Epithelial cell of prostate (primary cell): ENCODE data around the gene KIDINS220.
A peak's percentile ranks its signal among the peaks of the same experiment; 100 is the strongest.

ENCODE experiments used
- DNase-seq: peaks from one replicate; pipeline ENCODE4 v3.0.0-alpha.2; 2011; ENCODE audit warnings: low read depth, low spot score
- H3K27ac ChIP-seq: fragments of 450-650 bp; 2 replicates; pipeline ENCODE4 v1.5.1; 2017; ENCODE audit warnings: mild to moderate bottlenecking

The KIDINS220 gene

DNA sequence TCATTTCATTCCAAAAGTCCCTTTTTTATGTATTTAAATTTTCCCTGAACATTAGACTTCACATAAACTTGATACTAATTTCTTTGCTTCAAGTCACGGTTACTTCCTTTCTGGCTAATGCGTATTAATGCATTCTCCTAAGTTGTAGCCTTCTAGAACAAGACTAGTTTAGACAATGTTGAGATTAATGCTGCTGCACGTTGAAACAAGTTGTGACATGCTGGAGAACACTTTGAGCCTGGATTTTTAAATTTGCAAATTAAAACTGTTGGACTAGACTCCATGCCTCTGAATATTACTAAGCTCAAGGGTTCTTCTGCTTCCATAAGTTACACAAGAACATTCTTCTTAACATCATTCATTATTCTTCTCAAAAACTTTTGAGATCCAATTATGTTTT, 126.5 kb downstream of the KIDINS220 start:
- DNase-seq = no peak
- no peak overlapping the region for H3K27ac ChIP-seq

- H3K27ac ChIP-seq = no peak overlapping the region
- no peak for DNase-seq
Observed at GRCh38 chr2:8709611-8710010, 127.8 kb downstream of the KIDINS220 start.

- no peak overlapping the region for H3K27ac ChIP-seq
- DNase-seq = no peak
Observed at GRCh38 chr2:8704906-8705305, 132.5 kb downstream of the KIDINS220 start.

- H3K27ac ChIP-seq = no peak overlapping the region
- no peak for DNase-seq
Observed at GRCh38 chr2:8701681-8702379, 135.6 kb downstream of the KIDINS220 start.

DNA sequence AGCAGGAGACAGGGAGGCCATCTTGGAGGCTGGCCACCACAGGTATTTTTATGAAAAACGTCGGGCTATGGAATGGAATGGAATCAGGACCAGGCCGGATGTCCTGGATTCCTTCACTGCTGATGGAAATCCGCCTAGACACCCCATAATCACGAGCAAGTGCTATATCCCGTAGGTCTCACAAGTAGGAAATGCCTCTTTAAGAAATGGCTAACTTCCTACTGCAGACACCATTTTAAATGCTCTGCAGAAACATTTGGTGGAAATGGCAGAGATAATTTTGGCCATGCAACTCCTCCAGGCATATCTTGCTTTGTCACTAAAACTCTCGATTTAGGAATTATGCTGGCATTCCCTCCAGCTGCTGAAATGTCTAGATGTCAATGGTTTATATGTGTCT, 137.6 kb downstream of the KIDINS220 start:
- DNase-seq = no peak

DNA sequence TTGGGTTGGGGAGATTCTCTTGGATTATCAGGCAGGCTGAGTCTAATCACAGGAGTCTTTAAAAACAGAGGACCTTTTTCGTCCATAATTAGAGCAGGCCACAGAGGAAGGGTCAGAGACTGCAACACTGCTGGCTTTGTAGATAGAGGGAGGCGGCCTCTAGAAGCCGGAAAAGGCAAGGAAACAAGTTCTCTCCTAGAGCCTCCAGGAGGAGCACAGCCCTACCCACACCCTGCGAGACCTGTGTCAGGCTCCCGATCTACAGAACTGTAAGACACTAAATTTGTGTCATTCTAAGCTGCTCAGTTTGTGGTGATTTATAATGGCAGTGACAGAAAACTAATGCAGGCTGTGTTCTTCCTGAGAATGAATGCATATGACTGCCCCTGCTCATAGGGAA, 140.2 kb downstream of the KIDINS220 start:
- H3K27ac ChIP-seq = no peak overlapping the region
- no peak for DNase-seq

More for the DNA sequence above, 137.6 kb downstream of the KIDINS220 start:
- H3K27ac ChIP-seq = no peak overlapping the region

GRCh38 chr2:8694737-8695136, 142.7 kb downstream of the KIDINS220 start:
- no peak overlapping the region for H3K27ac ChIP-seq
- DNase-seq = no peak

- H3K27ac ChIP-seq = no peak overlapping the region
- no peak for DNase-seq
Observed at GRCh38 chr2:8693157-8693821, 144.1 kb downstream of the KIDINS220 start.

GRCh38 chr2:8692783-8693156, 144.6 kb downstream of the KIDINS220 start:
- no peak overlapping the region for H3K27ac ChIP-seq
- no peak for DNase-seq

DNA sequence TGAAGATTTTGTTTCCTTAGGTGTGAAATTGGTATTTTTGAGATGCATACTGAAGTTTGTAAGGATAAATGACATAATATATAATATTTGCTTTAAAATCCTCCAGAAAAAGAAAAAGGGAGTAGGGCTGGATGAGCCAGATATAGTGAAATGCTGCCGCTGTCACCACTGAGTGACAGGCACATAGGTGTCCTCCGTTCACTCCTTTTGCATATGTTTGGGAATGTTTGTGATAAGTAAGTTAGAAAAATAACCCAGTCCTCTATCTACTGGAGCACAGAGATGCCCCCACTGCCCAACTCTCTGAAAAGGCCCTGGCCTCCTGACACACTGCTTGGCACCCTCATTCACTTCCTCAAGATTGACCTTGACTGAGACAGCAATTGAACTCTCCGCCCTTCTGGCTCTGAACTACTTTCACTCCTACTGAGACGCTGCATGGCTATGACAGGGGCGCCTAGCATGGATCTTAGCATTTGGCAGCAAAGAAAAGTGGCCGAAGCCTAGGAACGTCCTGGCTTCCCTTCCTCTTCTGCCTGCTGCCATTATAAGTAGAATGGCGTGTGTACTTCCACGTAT, 145.5 kb downstream of the KIDINS220 start:
- H3K27ac ChIP-seq = no peak overlapping the region
- no peak for DNase-seq

DNA sequence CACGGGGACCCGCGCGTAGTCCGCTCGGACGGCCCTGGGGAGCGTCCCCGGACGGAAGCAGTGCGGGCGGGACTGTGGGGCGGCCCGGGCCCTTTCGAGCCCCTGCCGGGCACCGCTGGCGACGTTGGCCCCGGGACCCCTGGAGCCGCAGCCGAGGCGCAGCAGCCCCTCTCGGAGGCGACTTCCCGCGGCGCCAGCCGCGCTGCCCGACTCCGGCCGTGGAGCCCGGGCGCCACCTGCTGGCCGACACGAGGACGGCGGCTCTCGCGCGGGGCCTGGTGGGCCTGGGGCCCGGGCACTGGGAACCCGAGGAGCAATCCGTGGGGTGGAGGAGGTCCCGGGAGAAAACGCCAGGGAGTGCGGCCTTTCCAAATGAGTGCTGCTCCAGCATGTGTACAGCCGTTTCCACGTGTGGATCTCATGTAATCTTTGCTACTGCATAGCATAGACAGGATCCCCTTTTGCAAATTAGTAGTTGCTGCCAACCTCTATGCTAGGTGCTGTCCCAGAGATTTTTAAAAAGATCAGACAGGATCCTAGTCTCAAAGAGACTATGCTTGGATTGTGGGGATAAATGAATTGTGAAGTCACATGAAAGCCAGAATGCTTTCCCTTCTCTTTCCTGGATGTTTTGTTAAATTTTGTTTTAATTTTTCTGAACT, 151.6 kb downstream of the KIDINS220 start:
- DNase-seq = no peak
- H3K27ac ChIP-seq = no peak overlapping the region

DNA sequence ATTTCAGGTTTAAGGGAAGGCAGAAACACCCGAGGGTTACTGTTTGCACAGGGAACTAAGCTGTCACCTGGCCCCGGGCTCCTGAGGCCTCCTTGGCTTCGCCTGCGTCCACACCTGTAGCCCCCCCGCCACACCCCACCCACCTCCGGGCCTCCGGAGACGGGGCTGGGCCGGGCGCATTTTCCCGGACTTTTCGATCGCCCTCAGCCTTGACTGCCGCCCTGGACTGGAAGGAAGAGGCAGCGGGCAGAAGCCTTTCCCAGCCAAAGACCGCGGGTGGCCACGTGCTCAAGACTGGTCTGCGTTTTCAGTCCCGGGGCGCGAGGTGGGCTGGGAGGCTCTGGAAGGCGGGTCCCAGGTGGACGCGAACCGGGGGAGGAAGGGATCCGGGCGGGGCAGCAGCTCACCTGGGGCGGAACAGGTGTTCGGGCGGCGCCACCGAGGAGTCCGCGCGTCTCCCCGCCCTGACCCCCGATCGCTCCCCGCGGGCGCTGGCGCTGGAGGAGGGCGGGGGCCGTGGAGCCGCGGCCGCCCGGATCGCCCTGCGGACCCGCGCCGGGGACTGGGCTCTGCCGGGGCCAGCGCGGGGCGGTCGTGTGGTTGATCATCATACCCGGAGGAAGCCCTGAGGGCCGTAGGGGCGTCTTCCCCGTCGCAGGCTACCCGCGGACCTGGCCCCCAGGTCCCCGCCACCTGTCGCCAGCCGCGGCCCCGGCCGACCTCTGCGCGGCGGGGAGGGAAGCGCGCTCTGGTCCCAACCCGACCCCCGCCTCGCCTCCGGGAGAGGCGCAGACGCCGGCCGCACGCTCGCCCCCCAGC, 152.3 kb downstream of the KIDINS220 start:
- H3K27ac ChIP-seq = no peak overlapping the region
- DNase-seq = no peak

DNA sequence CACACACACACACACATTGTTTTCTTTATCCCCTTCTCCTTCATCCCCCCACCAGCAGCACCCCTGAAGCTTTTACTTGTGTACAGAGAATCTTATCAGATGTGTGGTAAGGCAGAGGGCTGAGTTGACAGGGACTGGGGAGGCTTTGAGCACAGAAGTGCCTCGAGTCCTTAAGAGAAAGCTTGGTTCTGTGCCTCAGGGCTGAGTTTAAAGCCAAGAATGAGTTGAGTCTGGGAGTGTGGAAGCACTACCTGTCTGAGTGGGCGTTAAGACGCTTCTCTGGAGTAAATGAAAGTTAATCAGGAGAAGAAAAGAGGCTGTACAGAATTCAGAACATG, 152.9 kb downstream of the KIDINS220 start:
- no peak overlapping the region for H3K27ac ChIP-seq
- no peak for DNase-seq

DNA sequence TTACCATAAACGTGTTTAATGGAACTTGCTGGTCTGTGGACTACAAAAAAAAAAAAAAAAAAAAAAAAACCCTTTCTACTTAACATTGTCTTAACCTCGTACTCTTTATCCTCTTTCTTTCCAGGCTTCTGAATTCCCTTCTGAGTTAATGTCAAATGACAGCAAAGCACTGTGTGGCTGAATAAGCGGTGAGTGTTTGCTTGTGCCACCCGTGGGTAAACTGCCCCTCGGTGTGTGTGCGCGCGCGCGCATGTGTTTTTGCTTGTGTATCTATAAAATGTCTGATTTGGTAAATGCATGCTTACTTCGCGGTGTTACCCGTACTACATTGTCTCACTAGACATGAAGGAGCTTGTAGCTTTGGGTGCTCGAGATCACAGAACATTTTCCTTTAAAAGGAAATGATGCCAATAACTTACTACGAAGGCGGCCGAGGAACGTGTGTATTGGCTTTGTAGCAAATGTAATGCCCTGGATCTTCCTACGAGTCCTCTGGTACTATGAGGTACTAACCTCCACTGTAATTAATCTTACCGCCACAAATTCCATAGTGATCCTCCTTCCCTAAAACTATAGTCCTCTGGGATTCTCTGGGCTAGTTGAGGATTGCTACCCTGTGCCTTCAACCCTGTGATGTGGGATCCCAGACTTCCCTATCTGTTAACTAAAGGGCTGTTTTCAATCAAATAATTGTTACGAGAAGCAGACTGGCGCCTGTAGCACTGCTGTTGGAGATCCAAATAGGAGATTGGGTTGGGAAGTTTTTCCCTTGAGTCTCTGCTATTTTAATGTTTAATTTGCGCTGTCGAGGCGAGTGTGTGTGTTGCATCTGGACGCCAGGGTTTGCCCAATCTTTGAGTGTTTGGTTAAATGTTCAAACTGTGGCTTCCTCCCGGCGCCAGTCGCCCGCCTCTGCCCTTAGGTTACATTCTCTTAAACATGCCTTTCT, 154.4 kb downstream of the KIDINS220 start:
- H3K27ac ChIP-seq = no peak overlapping the region
- DNase-seq = no peak

DNA sequence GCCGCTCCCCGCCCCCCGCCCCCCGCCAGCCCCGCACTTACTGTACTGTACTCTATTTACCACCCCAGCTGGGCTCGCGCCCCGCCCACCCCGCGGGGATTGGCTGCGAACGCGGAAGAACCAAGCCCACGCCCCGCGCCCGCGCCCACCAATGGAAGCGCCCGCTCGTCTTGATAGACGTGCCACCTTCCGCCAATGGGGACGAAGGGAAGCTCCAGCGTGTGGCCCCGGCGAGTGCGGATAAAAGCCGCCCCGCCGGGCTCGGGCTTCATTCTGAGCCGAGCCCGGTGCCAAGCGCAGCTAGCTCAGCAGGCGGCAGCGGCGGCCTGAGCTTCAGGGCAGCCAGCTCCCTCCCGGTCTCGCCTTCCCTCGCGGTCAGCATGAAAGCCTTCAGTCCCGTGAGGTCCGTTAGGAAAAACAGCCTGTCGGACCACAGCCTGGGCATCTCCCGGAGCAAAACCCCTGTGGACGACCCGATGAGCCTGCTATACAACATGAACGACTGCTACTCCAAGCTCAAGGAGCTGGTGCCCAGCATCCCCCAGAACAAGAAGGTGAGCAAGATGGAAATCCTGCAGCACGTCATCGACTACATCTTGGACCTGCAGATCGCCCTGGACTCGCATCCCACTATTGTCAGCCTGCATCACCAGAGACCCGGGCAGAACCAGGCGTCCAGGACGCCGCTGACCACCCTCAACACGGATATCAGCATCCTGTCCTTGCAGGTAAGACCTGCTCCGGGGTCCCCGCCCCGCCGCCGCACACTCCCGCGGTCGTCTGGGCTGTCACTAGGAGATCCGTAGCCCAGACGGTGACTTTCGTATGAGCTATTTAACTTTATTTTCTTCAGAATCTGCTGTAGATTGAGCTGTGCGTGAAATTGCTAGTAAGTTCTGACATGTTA, 155.4 kb downstream of the KIDINS220 start, which contains the start of gene ID2:
Gene ID2 (plus strand): TSS at position 271 of the 907 bp plus-strand sequence. CDS start 110 bp downstream, at position 381.
- peak within 1 kb of the TSS; percentile 71 for H3K27ac ChIP-seq
- DNase-seq = peak; percentile 88

- H3K27ac ChIP-seq = peak overlapping the region; percentile 71
- no peak for DNase-seq
Observed at GRCh38 chr2:8680822-8681760, 156.3 kb downstream of the KIDINS220 start.
